Pancreas (tissue), 10 donors: ENCODE results near the gene MIPEP. TPM values are rescaled to one million over a fixed set of nuclear protein-coding genes. Genes with fewer than 3 reads are reported as not detected.

Source experiments
- ATAC-seq, 4 donors: fragments of 200-7000 bp; cut with Tn5 transposase; one replicate each; pipeline versions ENCODE4 v1.8.0 to v1.9.1; 2020; ENCODE audit warnings: mild to moderate bottlenecking in 4 of 4, moderate library complexity in 4 of 4
- DNase-seq, 6 donors: peaks; one replicate each; pipeline ENCODE4 v3.0.0-alpha.2; 2020
- FAIRE-seq: peaks from 2 replicates; lab custom pipeline; 2012; peaks lifted over from hg19 to GRCh38; lab: Jason Lieb, UNC
- H3K27ac ChIP-seq, 4 donors: fragments of 200-600 bp; sonication (generic); 1 replicate in 3 of 4; 2 replicates in 1 of 4; pipeline versions ENCODE4 v1.5.0 to v1.8.0; 2020
- H3K27me3 ChIP-seq, 4 donors: fragments of 200-600 bp; one replicate each; pipeline ENCODE4 v1.8.0; 2021
- H3K36me3 ChIP-seq, 3 donors: fragments of 200-600 bp; sonication (generic) in 1 of 3; one replicate each; pipeline versions ENCODE4 v1.5.0 to v1.8.0; 2020 to 2021
- H3K4me1 ChIP-seq, 3 donors: fragments of 200-600 bp; one replicate each; pipeline ENCODE4 v1.8.0; 2021
- H3K4me3 ChIP-seq, 4 donors: fragments of 200-600 bp; sonication (generic) in 2 of 4; one replicate each; pipeline versions ENCODE4 v1.5.0 to v1.8.0; 2020 to 2021
- H3K9me3 ChIP-seq, 4 donors: fragments of 200-600 bp; one replicate each; pipeline ENCODE4 v1.8.0; 2021
- CTCF ChIP-seq, 4 donors: fragments of 200-600 bp; sonication (generic) in 3 of 4; IDR thresholded peaks; one replicate each; pipeline versions ENCODE4 v1.5.0 to v1.8.0; 2021; ENCODE audit warnings: antibody characterized with exemption in 4 of 4
- WGBS, 2 donors: extraction: QIAGEN DNeasy Blood & Tissue Kit; methylation state at CpG; one replicate each; pipeline ENCODE4 v1.1.7; 2013; 5-methylcytosine and 5-hydroxymethylcytosine counted together
- intact Hi-C, 3 donors: fragments of 100-400 bp; cut with DNase I; formaldehyde crosslinking; loops; one replicate each; pipeline versions ENCODE4 v1.11.1 to v1.14.2; 2022
- polyA plus RNA-seq, 2 donors: library from polyadenylated mRNA; stranded (reverse); fragments of 200-250 nt; gene quantifications; one replicate each; pipeline ENCODE4 v1.2.3, GENCODE V29; 2013
- total RNA-seq, 6 donors: library from RNA; stranded (reverse); fragmentation: NEBNext Ultra II Directional in 4 of 6; extraction: Animal tissue kit (Norgen Biotek cat#: 25700) in 4 of 6; gene quantifications; one replicate each; pipeline versions ENCODE4 v1.2.1 to v1.2.4, GENCODE V29; 2021 to 2023
- donor health status: healthy with polysubstance abuse.
- donor health status: DM: no; HTN: no; CAD: no; lungs with moderate emphysema.
- donor health status: DM: no; HTN: no; CAD: no.
- donor health status: control.
- donor health status: control.
- donor health status: Bipolar disorder and iron deficiency.
- donor health status: DM: yes; HTN: yes; CAD: no.
- donor health status: DM: no; HTN: no; CAD: no.
- donor health status: DM: no; HTN: no; CAD: no.
- donor health status: DM: yes; HTN: yes; CAD: no.

Gene MIPEP
- total and polyA plus RNA-seq, 8 donors: 8.0 to 12.8 (median 10.6) TPM

GRCh38 chr13:23770428-23770827 lies 118.8 kb downstream of the MIPEP start:
- 76 to 82% methylated on average over 4 of the region's 4 CpGs for WGBS, 2 donors
- no peak for TF ChIP-seq CTCF (IDR thresholded peaks at IDR 0.05)
- Histone ChIP-seq H3K4me3 (no peak overlapping the region), H3K4me1 (no peaks in the 10 kb centered on the region), H3K27ac (no peak overlapping the region), H3K36me3 (no peaks in the 10 kb centered on the region), H3K9me3 (no peaks in the 10 kb centered on the region), H3K27me3 (no peaks in the 10 kb centered on the region)
- DNase-seq (no peak), ATAC-seq (no peak), FAIRE-seq (no peak)
- intact Hi-C loops: no loop called here

GRCh38 chr13:23769401-23769800 lies 119.8 kb downstream of the MIPEP start:
- Histone ChIP-seq H3K4me1 (no peaks in the 10 kb centered on the region), H3K27ac (no peak overlapping the region), H3K4me3 (no peak overlapping the region), H3K36me3 (no peaks in the 10 kb centered on the region), H3K27me3 (no peaks in the 10 kb centered on the region), H3K9me3 (no peaks in the 10 kb centered on the region)
- FAIRE-seq (no peak), DNase-seq (no peak), ATAC-seq (no peak)
- no peak for TF ChIP-seq CTCF (IDR thresholded peaks at IDR 0.05)
- intact Hi-C loops: no loop called here
- WGBS, 2 donors: 93 to 98% methylated on average over 3 of the region's 3 CpGs

- 97% methylated on average over 7 of the region's 7 CpGs for WGBS, 2 donors
- ATAC-seq (no peak), FAIRE-seq (no peak), DNase-seq (no peak)
- no peak for TF ChIP-seq CTCF (IDR thresholded peaks at IDR 0.05)
- H3K4me1 ChIP-seq: no peaks in the 10 kb centered on the region
- H3K27ac ChIP-seq: no peak overlapping the region
- no peaks in the 10 kb centered on the region for H3K36me3 ChIP-seq
- no peak overlapping the region for H3K4me3 ChIP-seq
- intact Hi-C loops: no loop called here
- no peaks in the 10 kb centered on the region for H3K27me3 ChIP-seq
- no peaks in the 10 kb centered on the region for H3K9me3 ChIP-seq
Observed at GRCh38 chr13:23767838-23768237, 121.4 kb downstream of the MIPEP start.

GRCh38 chr13:23766939-23767338 lies 122.3 kb downstream of the MIPEP start:
- whole genome bisulfite sequencing, 2 donors: 87 to 93% methylated on average over 1 of the region's 1 CpG
- Histone ChIP-seq H3K4me1 (no peaks in the 10 kb centered on the region), H3K36me3 (no peaks in the 10 kb centered on the region), H3K27me3 (no peaks in the 10 kb centered on the region), H3K27ac (no peak overlapping the region), H3K4me3 (no peak overlapping the region), H3K9me3 (no peaks in the 10 kb centered on the region)
- no peak for DNase-seq
- intact Hi-C loops: no loop called here
- ATAC-seq: no peak
- FAIRE-seq: no peak
- no peak for TF ChIP-seq CTCF (IDR thresholded peaks at IDR 0.05)

- DNase-seq (no peak), FAIRE-seq (no peak), ATAC-seq (no peak)
- intact Hi-C loops: no loop called here
- Histone ChIP-seq H3K27me3 (no peaks in the 10 kb centered on the region), H3K4me3 (no peak overlapping the region), H3K9me3 (no peaks in the 10 kb centered on the region), H3K4me1 (no peaks in the 10 kb centered on the region), H3K27ac (no peak overlapping the region), H3K36me3 (no peaks in the 10 kb centered on the region)
- WGBS, 2 donors: 86 to 89% methylated on average over 2 of the region's 2 CpGs
- no peak for TF ChIP-seq CTCF (IDR thresholded peaks at IDR 0.05)
Observed at GRCh38 chr13:23766283-23766682, 122.9 kb downstream of the MIPEP start.
